ENCODE measurements around the gene GPC4. TPM values are rescaled to one million over a fixed set of nuclear protein-coding genes. Genes with fewer than 3 reads are reported as not detected.

The GPC4 gene
- polyA plus RNA-seq, 1 donor from 2014 or later, result 1.2 TPM

DNA sequence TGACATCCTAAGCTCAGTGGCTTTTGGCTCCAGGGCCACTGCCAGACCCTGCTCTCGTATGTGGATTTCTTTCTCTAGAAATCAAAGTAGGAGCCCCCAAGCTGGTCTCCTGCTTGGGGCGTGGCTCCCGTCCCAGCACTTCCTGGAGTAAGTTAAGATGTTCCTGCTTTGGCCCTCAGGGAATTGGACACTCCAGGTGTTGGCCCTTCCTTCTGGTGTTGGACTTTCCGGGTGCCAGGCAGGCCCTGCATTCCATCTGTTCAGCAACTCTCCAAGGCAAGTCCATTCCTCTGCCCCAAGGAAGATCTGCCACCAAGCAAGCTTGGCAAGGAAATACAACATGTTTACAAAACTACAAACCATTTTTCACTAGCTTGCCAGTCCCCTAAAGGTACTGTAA, 22.1 kb upstream of the GPC4 start:
- TF ChIP-seq, protein P1, sequence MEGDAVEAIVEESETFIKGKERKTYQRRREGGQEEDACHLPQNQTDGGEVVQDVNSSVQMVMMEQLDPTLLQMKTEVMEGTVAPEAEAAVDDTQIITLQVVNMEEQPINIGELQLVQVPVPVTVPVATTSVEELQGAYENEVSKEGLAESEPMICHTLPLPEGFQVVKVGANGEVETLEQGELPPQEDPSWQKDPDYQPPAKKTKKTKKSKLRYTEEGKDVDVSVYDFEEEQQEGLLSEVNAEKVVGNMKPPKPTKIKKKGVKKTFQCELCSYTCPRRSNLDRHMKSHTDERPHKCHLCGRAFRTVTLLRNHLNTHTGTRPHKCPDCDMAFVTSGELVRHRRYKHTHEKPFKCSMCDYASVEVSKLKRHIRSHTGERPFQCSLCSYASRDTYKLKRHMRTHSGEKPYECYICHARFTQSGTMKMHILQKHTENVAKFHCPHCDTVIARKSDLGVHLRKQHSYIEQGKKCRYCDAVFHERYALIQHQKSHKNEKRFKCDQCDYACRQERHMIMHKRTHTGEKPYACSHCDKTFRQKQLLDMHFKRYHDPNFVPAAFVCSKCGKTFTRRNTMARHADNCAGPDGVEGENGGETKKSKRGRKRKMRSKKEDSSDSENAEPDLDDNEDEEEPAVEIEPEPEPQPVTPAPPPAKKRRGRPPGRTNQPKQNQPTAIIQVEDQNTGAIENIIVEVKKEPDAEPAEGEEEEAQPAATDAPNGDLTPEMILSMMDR (IDR thresholded peaks at IDR 0.05; ENCODE audit: poor library complexity, severe bottlenecking), result no peak
- TF ChIP-seq TAF1 (IDR thresholded peaks at IDR 0.05; ENCODE audit: low read depth) (no peak), POLR2AphosphoS5 (IDR thresholded peaks at IDR 0.05) (no peak), RAD21 (conservative IDR thresholded peaks at IDR 0.05) (no peak), EZH2 (IDR thresholded peaks at IDR 0.05; ENCODE audit: borderline replicate concordance, insufficient read depth, low read length, poor library complexity, severe bottlenecking) (no peak), EP300 (conservative IDR thresholded peaks at IDR 0.05; ENCODE audit: poor library complexity, severe bottlenecking) (no peak), SMC3 (conservative IDR thresholded peaks at IDR 0.05; ENCODE audit: poor library complexity) (no peak), MXI1 (conservative IDR thresholded peaks at IDR 0.05; ENCODE audit: poor library complexity, severe bottlenecking) (no peak)
- TF ChIP-seq, protein P2, sequence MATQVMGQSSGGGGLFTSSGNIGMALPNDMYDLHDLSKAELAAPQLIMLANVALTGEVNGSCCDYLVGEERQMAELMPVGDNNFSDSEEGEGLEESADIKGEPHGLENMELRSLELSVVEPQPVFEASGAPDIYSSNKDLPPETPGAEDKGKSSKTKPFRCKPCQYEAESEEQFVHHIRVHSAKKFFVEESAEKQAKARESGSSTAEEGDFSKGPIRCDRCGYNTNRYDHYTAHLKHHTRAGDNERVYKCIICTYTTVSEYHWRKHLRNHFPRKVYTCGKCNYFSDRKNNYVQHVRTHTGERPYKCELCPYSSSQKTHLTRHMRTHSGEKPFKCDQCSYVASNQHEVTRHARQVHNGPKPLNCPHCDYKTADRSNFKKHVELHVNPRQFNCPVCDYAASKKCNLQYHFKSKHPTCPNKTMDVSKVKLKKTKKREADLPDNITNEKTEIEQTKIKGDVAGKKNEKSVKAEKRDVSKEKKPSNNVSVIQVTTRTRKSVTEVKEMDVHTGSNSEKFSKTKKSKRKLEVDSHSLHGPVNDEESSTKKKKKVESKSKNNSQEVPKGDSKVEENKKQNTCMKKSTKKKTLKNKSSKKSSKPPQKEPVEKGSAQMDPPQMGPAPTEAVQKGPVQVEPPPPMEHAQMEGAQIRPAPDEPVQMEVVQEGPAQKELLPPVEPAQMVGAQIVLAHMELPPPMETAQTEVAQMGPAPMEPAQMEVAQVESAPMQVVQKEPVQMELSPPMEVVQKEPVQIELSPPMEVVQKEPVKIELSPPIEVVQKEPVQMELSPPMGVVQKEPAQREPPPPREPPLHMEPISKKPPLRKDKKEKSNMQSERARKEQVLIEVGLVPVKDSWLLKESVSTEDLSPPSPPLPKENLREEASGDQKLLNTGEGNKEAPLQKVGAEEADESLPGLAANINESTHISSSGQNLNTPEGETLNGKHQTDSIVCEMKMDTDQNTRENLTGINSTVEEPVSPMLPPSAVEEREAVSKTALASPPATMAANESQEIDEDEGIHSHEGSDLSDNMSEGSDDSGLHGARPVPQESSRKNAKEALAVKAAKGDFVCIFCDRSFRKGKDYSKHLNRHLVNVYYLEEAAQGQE (IDR thresholded peaks at IDR 0.05; ENCODE audit: borderline replicate concordance), result no peak
- Histone ChIP-seq H2AFZ (ENCODE audit: low read depth, low read length) (no peak overlapping the region), H3K9me2 (ENCODE audit: insufficient read depth, low read length) (no peaks in the 10 kb centered on the region), H3K27me3 (ENCODE audit: insufficient read depth, low read depth, low read length) (no peaks in the 10 kb centered on the region), H3K4me3 (ENCODE audit: low read length) (no peak overlapping the region), H3K79me2 (replicated peaks; ENCODE audit: insufficient read depth, low read length) (no peaks in the 10 kb centered on the region), H3K27ac (ENCODE audit: low read length) (no peak overlapping the region), H4K20me1 (ENCODE audit: insufficient read depth) (no peaks in the 10 kb centered on the region), H3K9me3 (ENCODE audit: low read length) (no peaks in the 10 kb centered on the region), H3F3A (ENCODE audit: insufficient read depth, low read length, poor library complexity, severe bottlenecking) (no peaks in the 10 kb centered on the region), H3K9ac (ENCODE audit: low read length) (no peak overlapping the region), H3K4me2 (ENCODE audit: low read length) (no peak overlapping the region), H3K36me3 (ENCODE audit: insufficient read depth, low read length) (no peaks in the 10 kb centered on the region)

DNA sequence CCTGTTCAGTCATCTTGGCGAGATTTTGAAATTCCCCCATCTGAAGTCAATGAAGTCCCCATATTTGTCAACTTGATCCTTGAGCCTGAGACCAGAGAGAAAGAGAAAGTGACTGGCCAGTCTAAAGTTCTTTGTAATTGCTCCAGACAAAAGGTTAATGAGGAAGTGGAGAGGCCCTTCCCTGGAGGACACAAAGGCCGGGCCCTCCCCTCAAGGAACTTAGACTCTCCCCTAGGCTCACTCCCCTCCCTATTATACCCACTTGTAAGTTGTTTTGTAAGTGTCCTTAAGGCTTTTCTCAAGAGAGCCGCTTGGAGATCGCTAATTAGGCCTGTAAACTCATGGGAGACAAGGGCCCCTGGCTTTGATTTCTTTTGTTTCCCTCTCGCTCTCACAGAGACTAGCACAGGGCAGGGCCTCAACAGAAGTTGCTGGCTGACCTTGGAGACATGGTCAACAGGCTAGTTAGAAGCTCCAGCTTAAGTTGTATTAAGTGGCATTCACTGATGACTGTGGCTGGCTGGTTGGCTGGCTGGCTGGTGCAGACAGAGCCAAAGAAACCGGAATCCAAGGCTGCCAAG, 20.3 kb upstream of the GPC4 start:
- H3F3A ChIP-seq (ENCODE audit: insufficient read depth, low read length, poor library complexity, severe bottlenecking), result no peaks in the 10 kb centered on the region

More for the DNA sequence above, 20.3 kb upstream of the GPC4 start:
- Histone ChIP-seq H3K27ac (ENCODE audit: low read length) (no peak overlapping the region), H3K9me2 (ENCODE audit: insufficient read depth, low read length) (no peaks in the 10 kb centered on the region), H3K4me3 (ENCODE audit: low read length) (no peak overlapping the region), H3K4me2 (ENCODE audit: low read length) (no peak overlapping the region), H4K20me1 (ENCODE audit: insufficient read depth) (no peaks in the 10 kb centered on the region), H3K79me2 (replicated peaks; ENCODE audit: insufficient read depth, low read length) (no peaks in the 10 kb centered on the region), H2AFZ (ENCODE audit: low read depth, low read length) (no peak overlapping the region), H3K9me3 (ENCODE audit: low read length) (no peaks in the 10 kb centered on the region), H3K9ac (ENCODE audit: low read length) (no peak overlapping the region), H3K36me3 (ENCODE audit: insufficient read depth, low read length) (no peaks in the 10 kb centered on the region), H3K27me3 (ENCODE audit: insufficient read depth, low read depth, low read length) (no peaks in the 10 kb centered on the region)
- TF ChIP-seq SMC3 (conservative IDR thresholded peaks at IDR 0.05; ENCODE audit: poor library complexity), result no peak
- TF ChIP-seq, protein P1 (IDR thresholded peaks at IDR 0.05; ENCODE audit: poor library complexity, severe bottlenecking), result no peak
- TF ChIP-seq POLR2AphosphoS5 (IDR thresholded peaks at IDR 0.05), result no peak
- TF ChIP-seq EP300 (conservative IDR thresholded peaks at IDR 0.05; ENCODE audit: poor library complexity, severe bottlenecking), result no peak
- no peak for TF ChIP-seq RAD21 (conservative IDR thresholded peaks at IDR 0.05)
- TF ChIP-seq MXI1 (conservative IDR thresholded peaks at IDR 0.05; ENCODE audit: poor library complexity, severe bottlenecking), result no peak
